Right cardiac atrium (tissue), 5 donors: ENCODE results near the gene CDCA4. TPM values are rescaled to one million over a fixed set of nuclear protein-coding genes. Genes with fewer than 3 reads are reported as not detected.

ENCODE experiments used
- ATAC-seq, 2 donors: fragments of 200-7000 bp; cut with Tn5 transposase; one replicate each; pipeline versions ENCODE4 v1.8.0 to v1.9.1; 2020; ENCODE audit warnings: moderate library complexity in 2 of 2, mild to moderate bottlenecking in 1 of 2
- DNase-seq, 3 donors: peaks; one replicate each; pipeline ENCODE4 v3.0.0-alpha.2; 2020
- H3K27ac ChIP-seq: one replicate; pipeline ENCODE4 v1.5.1; 2013; ENCODE audit warnings: mild to moderate bottlenecking, low read length, control low read depth, moderate library complexity
- H3K27me3 ChIP-seq: one replicate; pipeline ENCODE4 v1.6.1; 2013; ENCODE audit not compliant: control insufficient read depth, insufficient read depth
- H3K4me1 ChIP-seq: one replicate; pipeline ENCODE4 v1.6.1; 2013; ENCODE audit warnings: low read length; ENCODE audit not compliant: control insufficient read depth, insufficient read depth
- H3K4me3 ChIP-seq: one replicate; pipeline ENCODE4 v1.5.1; 2013; ENCODE audit warnings: low read length, control low read depth
- H3K9me3 ChIP-seq: one replicate; pipeline ENCODE4 v1.6.1; 2013; ENCODE audit warnings: low read length; ENCODE audit not compliant: control insufficient read depth
- WGBS: extraction: QIAGEN DNeasy Blood & Tissue Kit; methylation state at CpG from one replicate; pipeline ENCODE4 v1.1.7; 2013; 5-methylcytosine and 5-hydroxymethylcytosine counted together
- intact Hi-C, 4 donors: fragments of 100-400 bp; cut with DNase I; formaldehyde crosslinking; loops; one replicate each; pipeline versions ENCODE4 v1.11.0 to v1.14.0; 2022 to 2023
- polyA plus RNA-seq: library from polyadenylated mRNA; stranded (reverse); fragments of 200-250 nt; gene quantifications from one replicate; pipeline ENCODE4 v1.2.3, GENCODE V29; 2013
- total RNA-seq, 4 donors: library from RNA; stranded (reverse); fragmentation: NEBNext Ultra II Directional; extraction: Animal tissue kit (Norgen Biotek cat#: 25700); gene quantifications; one replicate each; pipeline ENCODE4 v1.2.1, GENCODE V29; 2021
- donor health status: healthy with polysubstance abuse.
- donor health status: DM: no; HTN: yes; CAD: no.
- donor health status: DM: no; HTN: no; CAD: no.
- donor health status: DM: no; HTN: yes; CAD: no; lungs with severe emphysema.
- donor health status: DM: yes; HTN: yes; CAD: no.

Gene CDCA4
- total and polyA plus RNA-seq, 5 donors, result 2.5 to 3.9 (median 3.1) TPM

GRCh38 chr14:104984056-104984894 is 36.6 kb downstream of the CDCA4 start:
- H3K4me3 ChIP-seq, result no peak overlapping the region
- DNase-seq (peak in 2 of 3 donors; percentile 44 to 49), ATAC-seq (no peak)
- no peak overlapping the region for H3K27ac ChIP-seq
- H3K27me3 ChIP-seq, result no peaks in the 10 kb centered on the region
- intact Hi-C loops, result loop anchor here in 2 of 4 donors (5.0 to 10.0 kb wide), 2 partner anchors 58 to 371 kb away; no protein-coding TSS in a partner anchor
- H3K4me1 ChIP-seq, result peaks cover 2% of the 10 kb centered on the region
- H3K9me3 ChIP-seq, result no peaks in the 10 kb centered on the region
- 89% methylated on average over 15 of the region's 15 CpGs for WGBS

DNA sequence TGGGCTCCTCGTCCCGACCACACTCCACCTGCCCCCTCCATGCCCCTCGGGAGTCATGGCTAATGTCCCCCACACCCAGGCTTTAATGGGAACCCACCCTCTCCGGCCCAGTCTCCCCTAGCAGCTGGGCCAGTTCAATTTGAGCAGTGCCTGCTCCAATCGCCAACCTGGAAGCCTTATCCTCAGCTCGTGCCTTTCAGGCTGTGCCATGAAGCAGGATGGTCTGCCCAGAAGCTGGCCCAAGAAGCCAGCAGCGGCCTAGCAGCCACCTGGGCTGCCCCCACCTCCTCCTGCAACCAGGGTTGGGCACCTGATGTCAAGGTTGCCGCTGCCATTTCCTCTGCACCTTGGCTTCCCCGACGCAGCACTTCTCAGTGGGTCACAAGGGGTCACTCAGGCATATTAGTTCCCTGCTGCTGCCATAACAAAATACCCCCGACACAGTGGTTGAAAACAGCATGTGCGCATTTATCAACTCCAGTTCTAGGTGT is 37.6 kb downstream of the CDCA4 start:
- H3K9me3 ChIP-seq, result no peaks in the 10 kb centered on the region
- no peak overlapping the region for H3K4me3 ChIP-seq
- WGBS, result 80% methylated on average over 12 of the region's 12 CpGs
- ATAC-seq (no peak), DNase-seq (peak in 2 of 3 donors; percentile 9 to 37)
- H3K4me1 ChIP-seq, result peaks cover 2% of the 10 kb centered on the region
- no peaks in the 10 kb centered on the region for H3K27me3 ChIP-seq
- no peak overlapping the region for H3K27ac ChIP-seq
- intact Hi-C loops, result loop anchor here in 2 of 4 donors (5.0 to 10.0 kb wide), 2 partner anchors 59 to 372 kb away; no protein-coding TSS in a partner anchor

GRCh38 chr14:104982548-104983230 is 38.2 kb downstream of the CDCA4 start:
- H3K9me3 ChIP-seq, result no peaks in the 10 kb centered on the region
- DNase-seq, result peak in 2 of 3 donors; percentile 38 to 40
- H3K4me1 ChIP-seq, result peaks cover 3% of the 10 kb centered on the region
- 80% methylated on average over 10 of the region's 10 CpGs for WGBS
- intact Hi-C loops, result loop anchor here in 2 of 4 donors (5.0 to 10.0 kb wide), 2 partner anchors 60 to 372 kb away; no protein-coding TSS in a partner anchor
- H3K4me3 ChIP-seq, result no peak overlapping the region
- no peak overlapping the region for H3K27ac ChIP-seq
- H3K27me3 ChIP-seq, result no peaks in the 10 kb centered on the region
- ATAC-seq, result no peak

- ATAC-seq (no peak), DNase-seq (peak in 2 of 3 donors; percentile 29 to 42)
- Histone ChIP-seq H3K9me3 (no peaks in the 10 kb centered on the region), H3K27me3 (no peaks in the 10 kb centered on the region), H3K4me1 (peaks cover 7% of the 10 kb centered on the region), H3K27ac (no peak overlapping the region), H3K4me3 (no peak overlapping the region)
- 74% methylated on average over 17 of the region's 17 CpGs for WGBS
- intact Hi-C loops, result loop anchor here in 2 of 4 donors (5.0 to 10.0 kb wide), 2 partner anchors 60 to 373 kb away; no protein-coding TSS in a partner anchor
These were observed 39.0 kb downstream of the CDCA4 start for GRCh38 chr14:104981699-104982541.

- no peak for ATAC-seq
- H3K9me3 ChIP-seq, result no peaks in the 10 kb centered on the region
- no peaks in the 10 kb centered on the region for H3K27me3 ChIP-seq
- H3K4me1 ChIP-seq, result peaks cover 5% of the 10 kb centered on the region
- WGBS, result 90% methylated on average over 22 of the region's 22 CpGs
- peak in 2 of 3 donors; percentile 28 to 37 for DNase-seq
- H3K27ac ChIP-seq, result no peak overlapping the region
- intact Hi-C loops, result loop anchor here in 2 of 4 donors (5.0 to 10.0 kb wide), 2 partner anchors 61 to 374 kb away; no protein-coding TSS in a partner anchor
- H3K4me3 ChIP-seq, result no peak overlapping the region
These were observed 40.0 kb downstream of the CDCA4 start for GRCh38 chr14:104980611-104981531.

DNA sequence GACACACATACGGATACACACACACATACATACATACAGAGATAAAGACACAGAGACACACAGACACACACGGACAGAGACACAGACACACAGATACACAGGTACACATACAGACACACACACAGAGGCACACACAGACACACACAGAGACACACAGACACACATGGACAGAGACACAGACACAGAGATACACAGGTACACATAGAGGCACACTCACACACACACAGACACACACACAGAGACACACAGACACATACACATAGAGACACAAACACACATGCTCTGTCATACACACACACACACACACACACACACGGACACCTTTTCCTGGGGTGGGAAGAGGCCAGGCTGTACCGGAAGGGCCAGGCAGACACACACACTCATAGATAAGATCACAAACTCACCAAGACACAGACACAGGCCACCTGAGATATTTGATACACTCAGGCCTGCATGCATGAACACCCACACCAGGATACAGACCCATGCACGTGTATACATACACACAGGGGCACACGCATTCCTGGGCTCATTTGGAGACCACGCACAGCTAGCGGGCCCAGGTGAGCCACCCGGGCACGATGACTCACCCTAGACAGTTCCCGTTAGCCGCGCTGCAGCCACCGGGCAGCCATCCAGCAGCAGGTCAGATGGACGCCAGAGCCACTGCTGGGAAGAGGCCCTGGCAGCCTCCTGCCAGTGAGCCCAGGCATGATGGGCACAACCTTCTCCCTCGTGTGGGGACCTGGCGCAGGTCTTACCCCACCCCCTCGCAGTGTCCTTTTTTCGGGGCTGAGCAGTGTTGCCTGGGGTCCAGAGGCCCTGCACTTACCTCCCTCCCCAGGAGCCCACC is 40.9 kb downstream of the CDCA4 start:
- intact Hi-C loops, result loop anchor here in 3 of 4 donors (5.0 to 10.0 kb wide), 2 partner anchors 62 to 375 kb away; no protein-coding TSS in a partner anchor
- ATAC-seq, result no peak
- H3K27me3 ChIP-seq, result no peaks in the 10 kb centered on the region
- WGBS, result 62% methylated on average over 19 of the region's 19 CpGs
- no peaks in the 10 kb centered on the region for H3K9me3 ChIP-seq
- DNase-seq, result peak; percentile 53 to 74 (median 72)
- H3K4me3 ChIP-seq, result no peak overlapping the region
- H3K4me1 ChIP-seq, result peaks cover 5% of the 10 kb centered on the region
- no peak overlapping the region for H3K27ac ChIP-seq

DNA sequence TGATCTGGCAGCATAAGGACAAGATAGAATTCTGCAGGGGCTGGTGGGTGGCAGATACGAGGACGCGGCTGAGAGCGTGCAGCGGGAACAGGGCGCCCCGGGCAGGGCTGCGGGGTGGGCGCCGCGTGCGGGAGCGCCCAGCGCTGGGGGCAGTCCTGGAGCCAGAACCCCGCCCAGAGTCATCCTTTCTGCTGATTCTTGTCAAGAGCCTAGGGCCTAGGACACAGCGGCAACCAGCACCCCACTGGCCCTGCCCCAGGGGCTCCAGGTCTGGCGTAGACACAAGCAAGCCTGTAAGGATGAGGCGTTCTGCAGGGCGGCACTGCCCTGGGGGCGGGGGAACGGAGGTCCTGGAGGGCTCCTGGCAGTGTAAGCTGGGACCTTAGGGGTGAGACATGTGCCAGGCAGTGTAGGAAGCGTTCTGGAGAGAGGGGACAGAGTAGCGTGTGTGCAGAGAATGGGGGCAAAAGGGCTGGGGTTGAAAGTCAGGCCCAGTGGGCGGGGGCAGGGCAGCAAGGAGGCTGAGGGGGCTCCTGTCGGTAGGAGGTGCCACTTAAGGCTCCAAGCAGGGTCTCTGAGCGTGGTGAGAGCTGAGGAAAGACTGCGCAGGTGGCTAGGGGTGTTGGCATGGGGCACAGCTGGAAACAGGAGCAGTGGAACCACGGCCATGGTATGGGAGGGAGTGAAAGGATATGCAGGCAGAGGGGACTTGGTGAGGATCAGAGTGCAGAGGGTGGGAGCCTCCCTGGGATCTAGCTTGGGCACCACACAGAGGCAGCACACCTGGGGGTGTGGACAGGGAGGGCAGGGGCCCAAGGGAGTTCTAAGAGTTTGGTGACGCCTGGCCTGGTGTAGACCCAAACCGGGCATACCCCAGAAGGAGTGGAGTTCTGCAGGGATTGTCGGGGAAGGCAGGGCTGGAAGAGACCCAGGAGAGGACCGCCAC is 41.9 kb downstream of the CDCA4 start:
- DNase-seq (peak in 2 of 3 donors; percentile 30 to 53), ATAC-seq (no peak)
- Histone ChIP-seq H3K4me3 (peak overlapping the region; percentile 51), H3K27ac (no peak overlapping the region), H3K9me3 (no peaks in the 10 kb centered on the region), H3K27me3 (no peaks in the 10 kb centered on the region), H3K4me1 (peaks cover 6% of the 10 kb centered on the region)
- intact Hi-C loops, result loop anchor here in 1 of 4 donors (5.0 kb wide), 1 partner anchor 63 kb away; no protein-coding TSS in a partner anchor
- 57% methylated on average over 32 of the region's 32 CpGs for WGBS
